DMS114 treated with DMSO at 0.1 percent for 48 hours (cell line): ENCODE measurements around the gene ABCC8.
A peak's percentile ranks its signal among the peaks of the same experiment; 100 is the strongest.

Source experiments
- DNase-seq: peaks from one replicate; lab custom pipeline; 2025; ENCODE audit not compliant: unreplicated experiment; lab: John Stamatoyannopoulos, UW

Gene ABCC8

GRCh38 chr11:17473071-17473744 lies 3.4 kb downstream of the ABCC8 start:
- DNase-seq: peak; percentile 39

GRCh38 chr11:17472467-17472866 lies 4.2 kb downstream of the ABCC8 start:
- DNase-seq: no peak

- no peak for DNase-seq
Measured at GRCh38 chr11:17471501-17471900, 5.1 kb downstream of the ABCC8 start.

GRCh38 chr11:17469998-17470397 lies 6.6 kb downstream of the ABCC8 start:
- no peak for DNase-seq

- DNase-seq: no peak
Measured at GRCh38 chr11:17468122-17468521, 8.5 kb downstream of the ABCC8 start.

GRCh38 chr11:17463546-17464174 lies 13.0 kb downstream of the ABCC8 start:
- no peak for DNase-seq

GRCh38 chr11:17462940-17463339 lies 13.7 kb downstream of the ABCC8 start:
- DNase-seq: no peak

- no peak for DNase-seq
Measured at GRCh38 chr11:17460406-17460805, 16.2 kb downstream of the ABCC8 start.

- DNase-seq: no peak
Measured at GRCh38 chr11:17459236-17459896, 17.3 kb downstream of the ABCC8 start.

- no peak for DNase-seq
Measured at GRCh38 chr11:17458268-17458667, 18.4 kb downstream of the ABCC8 start.

- no peak for DNase-seq
Measured at GRCh38 chr11:17457396-17458173, 19.1 kb downstream of the ABCC8 start.

GRCh38 chr11:17452668-17453067 lies 24.0 kb downstream of the ABCC8 start:
- DNase-seq: no peak

- DNase-seq: no peak
Measured at GRCh38 chr11:17449158-17449557, 27.5 kb downstream of the ABCC8 start.

- no peak for DNase-seq
Measured at GRCh38 chr11:17446482-17446881, 30.2 kb downstream of the ABCC8 start.

GRCh38 chr11:17445240-17445795 lies 31.3 kb downstream of the ABCC8 start:
- no peak for DNase-seq

GRCh38 chr11:17443926-17444690 lies 32.5 kb downstream of the ABCC8 start:
- no peak for DNase-seq

- DNase-seq: no peak
Measured at GRCh38 chr11:17443423-17443822, 33.2 kb downstream of the ABCC8 start.

- no peak for DNase-seq
Measured at GRCh38 chr11:17443000-17443399, 33.6 kb downstream of the ABCC8 start.

- DNase-seq: no peak
Measured at GRCh38 chr11:17439316-17439782, 37.3 kb downstream of the ABCC8 start.

GRCh38 chr11:17437366-17437765 lies 39.3 kb downstream of the ABCC8 start:
- DNase-seq: no peak
